ENCODE results near the gene NFATC2.
A peak's percentile ranks its signal among the peaks of the same experiment; 100 is the strongest.

NFATC2 gene

DNA sequence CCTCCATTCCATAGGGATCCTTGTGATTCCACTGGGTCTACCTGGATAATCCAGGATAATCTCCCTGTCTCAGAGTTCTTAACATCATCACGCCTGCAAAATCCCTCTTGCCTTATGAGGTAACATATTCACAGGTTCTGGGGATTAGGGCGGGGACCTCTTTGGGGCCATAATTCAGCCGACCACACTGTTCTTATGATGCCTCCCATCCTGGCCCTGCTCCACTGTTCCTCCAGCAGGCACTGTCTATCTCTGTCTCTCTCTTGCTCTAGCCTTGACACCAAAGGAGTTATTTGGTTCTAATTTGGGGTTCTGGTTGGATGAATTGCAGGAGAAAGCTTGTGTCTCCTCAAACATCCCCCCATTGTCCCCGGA lies 168.1 kb downstream of the NFATC2 start:
- TF ChIP-seq CSDC2 (CRISPR knock-in tag; IDR thresholded peaks at IDR 0.05): no peak
- no peak for TF ChIP-seq TOX (CRISPR knock-in tag; IDR thresholded peaks at IDR 0.05; ENCODE audit: borderline replicate concordance)
- TF ChIP-seq ZNF8 (CRISPR knock-in tag; IDR thresholded peaks at IDR 0.05): no peak
- no peak for TF ChIP-seq ZNF565 (CRISPR knock-in tag; conservative IDR thresholded peaks at IDR 0.05; ENCODE audit: low read depth)
- TF ChIP-seq ZNF70 (CRISPR knock-in tag; IDR thresholded peaks at IDR 0.05): no peak
- no peak for TF ChIP-seq ISL1 (CRISPR knock-in tag; IDR thresholded peaks at IDR 0.05)
- TF ChIP-seq, protein P1, sequence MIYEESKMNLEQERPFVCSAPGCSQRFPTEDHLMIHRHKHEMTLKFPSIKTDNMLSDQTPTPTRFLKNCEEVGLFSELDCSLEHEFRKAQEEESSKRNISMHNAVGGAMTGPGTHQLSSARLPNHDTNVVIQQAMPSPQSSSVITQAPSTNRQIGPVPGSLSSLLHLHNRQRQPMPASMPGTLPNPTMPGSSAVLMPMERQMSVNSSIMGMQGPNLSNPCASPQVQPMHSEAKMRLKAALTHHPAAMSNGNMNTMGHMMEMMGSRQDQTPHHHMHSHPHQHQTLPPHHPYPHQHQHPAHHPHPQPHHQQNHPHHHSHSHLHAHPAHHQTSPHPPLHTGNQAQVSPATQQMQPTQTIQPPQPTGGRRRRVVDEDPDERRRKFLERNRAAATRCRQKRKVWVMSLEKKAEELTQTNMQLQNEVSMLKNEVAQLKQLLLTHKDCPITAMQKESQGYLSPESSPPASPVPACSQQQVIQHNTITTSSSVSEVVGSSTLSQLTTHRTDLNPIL (CRISPR knock-in tag; IDR thresholded peaks at IDR 0.05; ENCODE audit: low read depth): no peak
- no peak for TF ChIP-seq TSHZ2 (CRISPR knock-in tag; IDR thresholded peaks at IDR 0.05)
- TF ChIP-seq ARNTL (CRISPR knock-in tag; IDR thresholded peaks at IDR 0.05; ENCODE audit: borderline replicate concordance, low read depth): no peak
- TF ChIP-seq RARB (CRISPR knock-in tag; IDR thresholded peaks at IDR 0.05): no peak
- no peak for TF ChIP-seq PPARA (CRISPR knock-in tag; IDR thresholded peaks at IDR 0.05; ENCODE audit: borderline replicate concordance)
- TF ChIP-seq BACH2 (CRISPR knock-in tag; IDR thresholded peaks at IDR 0.05; ENCODE audit: borderline replicate concordance): no peak
- TF ChIP-seq ZC3H10 (CRISPR knock-in tag; IDR thresholded peaks at IDR 0.05): no peak
- no peak for TF ChIP-seq POU6F1 (CRISPR knock-in tag; IDR thresholded peaks at IDR 0.05; ENCODE audit: borderline replicate concordance, low read depth)
- TF ChIP-seq TCF4 (CRISPR knock-in tag; IDR thresholded peaks at IDR 0.05; ENCODE audit: borderline replicate concordance): no peak
- no peak for TF ChIP-seq OSR1 (CRISPR knock-in tag; IDR thresholded peaks at IDR 0.05)
- no peak for TF ChIP-seq SNAI2 (CRISPR knock-in tag; IDR thresholded peaks at IDR 0.05)
- TF ChIP-seq ZFP3 (CRISPR knock-in tag; IDR thresholded peaks at IDR 0.05): no peak
- no peak for ATAC-seq

- no peak for TF ChIP-seq ISL1 (CRISPR knock-in tag; IDR thresholded peaks at IDR 0.05)
- TF ChIP-seq ZC3H10 (CRISPR knock-in tag; IDR thresholded peaks at IDR 0.05): no peak
- TF ChIP-seq GLIS3 (CRISPR knock-in tag; IDR thresholded peaks at IDR 0.05): no peak
- no peak for TF ChIP-seq PPARA (CRISPR knock-in tag; IDR thresholded peaks at IDR 0.05; ENCODE audit: borderline replicate concordance)
- TF ChIP-seq TCF4 (CRISPR knock-in tag; IDR thresholded peaks at IDR 0.05; ENCODE audit: borderline replicate concordance): peak; percentile 62; the same call in 1 of the 2 replicates
- ATAC-seq: no peak
These were observed 168.6 kb downstream of the NFATC2 start for GRCh38 chr20:51373713-51374455.

- TF ChIP-seq PPARA (CRISPR knock-in tag; IDR thresholded peaks at IDR 0.05; ENCODE audit: borderline replicate concordance) (no peak), TSHZ2 (CRISPR knock-in tag; IDR thresholded peaks at IDR 0.05) (no peak), OSR1 (CRISPR knock-in tag; IDR thresholded peaks at IDR 0.05) (no peak), ZFP30 (CRISPR knock-in tag; IDR thresholded peaks at IDR 0.05) (no peak), PATZ1 (CRISPR knock-in tag; IDR thresholded peaks at IDR 0.05; ENCODE audit: borderline replicate concordance) (no peak), BACH2 (CRISPR knock-in tag; IDR thresholded peaks at IDR 0.05; ENCODE audit: borderline replicate concordance) (no peak), TCF4 (CRISPR knock-in tag; IDR thresholded peaks at IDR 0.05; ENCODE audit: borderline replicate concordance) (no peak), ESRRG (CRISPR knock-in tag; IDR thresholded peaks at IDR 0.05) (no peak), CSDC2 (CRISPR knock-in tag; IDR thresholded peaks at IDR 0.05) (no peak), ZNF70 (CRISPR knock-in tag; IDR thresholded peaks at IDR 0.05) (no peak), CSRNP3 (CRISPR knock-in tag; IDR thresholded peaks at IDR 0.05) (no peak), ARNTL (CRISPR knock-in tag; IDR thresholded peaks at IDR 0.05; ENCODE audit: borderline replicate concordance, low read depth) (no peak), TOX (CRISPR knock-in tag; IDR thresholded peaks at IDR 0.05; ENCODE audit: borderline replicate concordance) (no peak), ZNF8 (CRISPR knock-in tag; IDR thresholded peaks at IDR 0.05) (no peak), GLIS3 (CRISPR knock-in tag; IDR thresholded peaks at IDR 0.05) (no peak)
- TF ChIP-seq, protein P1 (CRISPR knock-in tag; IDR thresholded peaks at IDR 0.05; ENCODE audit: low read depth): no peak
- ATAC-seq: no peak
These were observed 169.6 kb downstream of the NFATC2 start for GRCh38 chr20:51372966-51373365.
